GM21723 (cell line): ENCODE results near the gene CCNJL.

Experiments used
- ATAC-seq: cut with Tn5 transposase; IDR thresholded peaks from one replicate; pipeline ENCODE4 v1.9.1; 2021; ENCODE audit warnings: mild to moderate bottlenecking, moderate library complexity; ENCODE audit not compliant: unreplicated experiment

Gene CCNJL

DNA sequence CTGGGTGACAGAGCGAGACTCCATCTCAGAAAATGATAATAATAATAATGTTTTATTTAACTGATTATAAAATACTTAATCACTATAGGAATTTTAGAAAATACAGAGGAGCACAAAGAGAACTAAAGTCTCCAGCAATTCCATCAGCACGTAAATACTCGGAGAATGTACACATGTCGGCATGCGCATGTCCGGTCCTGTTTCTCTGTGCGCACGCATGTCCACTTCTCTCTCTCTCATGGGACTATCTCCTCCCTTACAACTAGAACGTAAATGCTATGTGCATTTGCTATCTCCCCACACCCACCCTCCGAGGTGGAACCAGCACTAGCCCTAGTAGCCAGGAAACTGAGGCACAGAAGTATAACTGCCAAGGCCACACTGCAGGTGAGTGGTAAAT, 19.0 kb downstream of the CCNJL start:
- ATAC-seq, result no peak

GRCh38 chr5:160291467-160291866, 20.9 kb downstream of the CCNJL start:
- ATAC-seq, result no peak

DNA sequence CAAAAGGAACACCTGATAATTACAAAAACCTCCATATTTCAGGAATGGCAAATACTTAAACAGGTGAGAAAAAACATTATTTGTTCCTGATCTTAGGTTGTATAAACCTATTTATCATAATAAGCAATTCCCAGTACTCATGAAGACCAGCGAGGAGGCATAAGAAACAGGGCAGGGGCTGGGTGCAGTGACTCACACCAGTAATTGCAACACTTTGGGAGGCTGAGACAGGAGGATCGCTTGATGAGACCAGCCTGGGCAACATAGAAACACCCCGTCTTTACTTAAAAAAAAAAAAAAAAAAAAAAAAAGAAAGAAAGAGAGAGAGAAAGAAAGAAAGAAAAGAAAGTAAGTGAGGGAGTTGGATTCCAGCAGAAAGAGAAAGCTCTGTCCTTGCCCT, 21.6 kb downstream of the CCNJL start:
- ATAC-seq, result no peak

GRCh38 chr5:160289721-160290120, 22.6 kb downstream of the CCNJL start:
- ATAC-seq, result no peak

- ATAC-seq, result no peak
Observed at GRCh38 chr5:160289356-160289651, 23.1 kb downstream of the CCNJL start.

GRCh38 chr5:160287378-160288051, 24.8 kb downstream of the CCNJL start:
- ATAC-seq, result no peak

GRCh38 chr5:160286947-160287346, 25.4 kb downstream of the CCNJL start:
- ATAC-seq, result no peak

DNA sequence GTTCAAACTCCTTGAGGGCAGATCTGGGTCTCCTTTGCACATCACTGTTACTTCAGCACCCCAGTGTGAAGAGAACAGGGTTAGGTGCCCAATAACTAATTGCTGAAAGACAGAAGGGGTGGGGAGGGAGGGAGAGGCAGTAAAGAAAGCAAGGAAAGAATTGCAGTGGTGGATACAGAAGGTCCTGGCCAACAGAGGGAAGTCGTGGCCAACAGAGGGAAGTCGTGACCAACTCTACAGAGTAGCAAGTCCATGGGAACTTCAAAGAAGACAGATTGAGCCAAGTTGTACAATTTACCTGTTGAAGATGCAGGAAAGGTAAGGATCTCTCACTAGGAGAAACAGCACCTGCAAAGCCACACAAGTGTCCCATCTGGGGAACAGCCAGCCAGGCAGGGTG, 27.0 kb downstream of the CCNJL start:
- no peak for ATAC-seq

- no peak for ATAC-seq
Observed at GRCh38 chr5:160284291-160284873, 28.0 kb downstream of the CCNJL start.

DNA sequence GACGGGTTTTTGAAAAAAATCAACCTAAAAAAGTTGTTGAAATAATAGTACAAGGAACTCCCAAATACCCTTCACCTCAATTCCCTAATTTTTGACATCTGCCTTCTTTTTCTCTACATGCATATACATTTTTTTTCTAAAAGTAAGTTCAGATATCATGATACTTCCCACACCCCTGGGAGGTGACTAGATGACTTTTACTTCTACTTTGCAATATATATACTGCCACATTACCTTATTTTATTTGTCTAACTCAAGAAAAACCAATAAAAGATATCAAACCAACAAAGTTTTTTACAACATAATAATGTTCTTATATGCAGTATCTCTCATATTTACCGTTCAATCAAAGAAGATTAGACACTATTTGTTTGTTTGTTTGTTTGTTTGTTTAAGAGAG, 31.1 kb downstream of the CCNJL start:
- no peak for ATAC-seq

DNA sequence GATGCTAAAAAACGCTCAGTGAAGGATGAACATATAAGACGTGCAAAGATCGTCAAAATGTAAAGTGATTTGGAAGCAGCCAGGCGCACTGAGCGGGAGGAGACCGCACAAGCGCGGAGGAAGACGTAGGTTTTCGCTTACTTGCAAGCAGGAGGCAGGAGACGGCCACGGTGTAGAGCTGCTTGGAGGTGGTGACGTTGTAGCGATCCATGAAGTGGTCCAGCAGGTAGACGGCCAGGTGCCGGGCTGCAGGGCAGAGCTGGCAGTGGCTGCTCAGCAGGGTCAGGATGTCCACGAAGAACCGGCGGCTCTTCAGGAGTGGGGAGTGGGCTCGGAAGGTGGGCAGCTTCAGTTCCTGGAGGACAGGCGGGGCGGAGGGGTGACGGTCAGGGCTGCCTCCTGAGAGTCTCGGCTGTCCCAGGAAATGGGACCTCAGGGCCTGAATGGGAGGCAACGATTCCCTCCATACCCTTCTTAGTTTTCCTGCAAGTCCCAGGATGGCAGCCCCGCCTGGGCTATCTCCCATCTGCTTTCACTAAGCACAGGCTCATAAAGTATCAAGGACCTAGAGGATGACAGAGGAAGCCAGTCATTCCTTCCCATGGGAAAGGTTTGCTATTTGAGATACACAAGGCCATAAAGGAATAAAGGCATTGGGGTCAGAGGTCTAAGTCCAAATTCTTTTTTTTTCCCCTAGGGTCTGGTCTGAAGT, 31.8 kb downstream of the CCNJL start:
- no peak for ATAC-seq

DNA sequence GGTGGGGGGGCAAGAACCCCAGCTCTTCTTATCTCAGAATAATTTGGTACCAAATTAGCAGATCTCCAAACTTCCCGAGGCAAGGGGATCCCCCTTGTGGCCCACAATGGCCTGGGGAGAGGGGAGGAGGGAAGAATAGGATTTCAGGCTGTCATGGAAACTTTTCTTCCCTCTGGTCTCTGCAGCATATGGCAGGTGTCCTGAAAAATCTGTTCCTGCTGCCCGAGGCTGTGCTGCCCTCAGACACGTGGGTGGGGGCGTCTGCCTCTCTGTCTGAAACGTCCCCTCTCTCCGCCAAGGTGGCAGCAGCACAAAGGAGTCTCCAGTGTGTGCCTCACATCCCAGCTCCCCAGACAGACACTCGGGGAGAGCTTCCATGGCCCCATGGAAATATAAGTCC, 34.0 kb downstream of the CCNJL start:
- no peak for ATAC-seq

- no peak for ATAC-seq
Observed at GRCh38 chr5:160274483-160274931, 37.9 kb downstream of the CCNJL start.

GRCh38 chr5:160272889-160273288, 39.5 kb downstream of the CCNJL start:
- ATAC-seq, result no peak

DNA sequence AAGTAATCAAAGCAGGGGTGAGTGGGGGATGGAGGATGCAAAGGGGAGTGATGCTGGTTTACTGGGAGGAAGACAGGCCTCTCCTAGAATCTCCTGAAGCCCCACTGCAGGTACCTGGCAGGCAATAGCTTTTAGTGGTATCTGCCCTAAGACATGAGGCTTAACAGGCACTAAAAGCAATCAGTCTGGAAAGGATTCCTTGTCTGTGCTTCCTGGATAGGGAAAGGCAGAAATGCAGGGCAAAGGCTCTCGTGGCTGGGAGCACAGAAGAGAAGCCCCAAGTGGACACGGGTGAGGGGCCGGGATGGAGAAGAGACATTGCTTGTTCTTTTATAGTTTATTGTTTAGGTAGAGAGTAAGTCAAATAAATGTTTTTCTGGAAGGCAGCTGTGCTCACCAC, 40.1 kb downstream of the CCNJL start:
- no peak for ATAC-seq

GRCh38 chr5:160271836-160272235, 40.5 kb downstream of the CCNJL start:
- ATAC-seq, result no peak

DNA sequence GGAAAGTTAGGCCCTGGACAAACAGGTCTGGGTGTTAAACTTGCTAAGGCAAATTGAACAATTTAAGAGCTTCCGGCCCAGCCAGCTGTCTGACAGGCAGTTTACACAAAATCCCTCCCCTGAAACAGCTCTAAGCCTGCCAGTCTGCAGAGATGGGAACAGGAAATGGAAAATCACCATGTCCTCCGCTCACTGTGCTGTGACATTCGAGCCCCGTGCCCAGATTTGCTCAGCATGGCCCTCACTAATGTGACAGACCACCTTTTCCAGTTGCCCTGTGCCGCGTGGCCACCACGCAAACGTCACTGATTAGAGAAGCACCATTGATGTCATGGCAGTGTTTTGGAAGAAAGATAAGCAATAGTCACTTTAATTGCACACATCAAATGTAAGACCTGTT, 41.0 kb downstream of the CCNJL start:
- peak; percentile 54 for ATAC-seq

DNA sequence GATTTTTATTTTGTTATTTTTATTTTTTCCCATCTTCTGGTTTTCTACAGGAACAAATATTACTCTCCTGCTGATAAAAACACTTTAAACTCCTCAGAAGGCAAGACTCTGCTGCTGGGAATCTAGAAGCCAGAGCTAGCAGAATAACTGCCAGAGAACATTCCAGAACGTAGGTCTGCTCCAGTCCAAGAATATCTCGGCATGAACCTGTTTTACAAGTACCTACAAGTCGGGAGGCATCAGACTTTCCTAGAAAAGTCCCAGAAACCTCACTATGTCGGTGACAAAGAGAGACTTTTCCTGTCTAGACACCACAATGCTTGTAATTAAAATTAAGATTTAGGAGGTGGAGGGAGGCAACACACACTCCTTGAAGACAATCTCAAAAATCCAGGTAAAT, 41.7 kb downstream of the CCNJL start:
- no peak for ATAC-seq

DNA sequence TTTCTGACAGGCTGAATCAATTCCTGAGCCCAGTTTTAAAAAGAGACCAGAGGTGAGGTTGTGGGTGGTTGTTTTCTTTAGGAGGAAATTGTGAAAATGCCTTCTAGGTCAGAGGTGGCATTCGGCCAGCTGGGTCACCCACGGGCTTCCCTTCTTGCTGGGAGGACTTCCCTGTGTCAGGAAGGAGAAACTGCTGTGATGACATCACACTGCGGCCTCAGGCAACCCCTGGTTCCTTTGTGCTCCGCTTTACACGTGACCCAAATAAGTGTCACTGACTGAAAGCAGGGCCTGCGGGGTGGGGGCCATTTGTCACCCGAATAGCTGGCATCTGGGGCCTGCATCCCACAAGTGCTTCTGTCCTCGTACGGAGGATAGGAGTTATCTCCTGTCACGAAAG, 43.3 kb downstream of the CCNJL start:
- no peak for ATAC-seq

- ATAC-seq, result no peak
Observed at GRCh38 chr5:160268121-160268520, 44.2 kb downstream of the CCNJL start.

DNA sequence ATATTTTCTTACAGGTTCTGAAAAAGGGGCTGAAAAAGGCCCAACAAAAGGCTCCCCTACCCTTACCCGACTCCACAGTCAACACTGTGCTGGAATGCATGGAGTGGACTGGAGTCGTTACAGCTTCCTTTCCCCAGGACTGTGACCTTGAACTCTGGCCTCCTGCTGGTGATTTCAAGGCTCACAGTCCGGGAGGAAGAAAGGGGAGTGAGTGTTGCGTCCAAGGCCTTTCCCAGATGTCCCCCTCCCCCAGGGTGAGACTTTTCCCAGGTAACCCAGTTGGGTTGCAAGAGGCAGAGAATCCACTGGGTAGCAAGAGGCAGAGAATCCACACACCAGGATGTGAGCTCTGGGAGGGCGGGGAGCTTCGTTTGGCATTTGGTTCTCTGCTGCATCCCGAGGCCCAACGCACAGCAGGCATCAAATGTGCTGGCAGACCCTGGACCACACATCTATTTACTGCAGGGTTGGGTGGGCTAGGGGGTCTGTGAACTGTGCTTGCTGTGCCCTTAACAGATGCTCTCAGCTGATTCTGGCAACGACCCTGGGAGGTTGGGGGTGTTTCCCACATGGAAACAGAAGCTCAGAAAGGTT, 45.5 kb downstream of the CCNJL start:
- no peak for ATAC-seq

GRCh38 chr5:160266044-160266443, 46.3 kb downstream of the CCNJL start:
- no peak for ATAC-seq
